H1 (cell line): ENCODE data around the gene FA2H. TPM values are rescaled to one million over a fixed set of nuclear protein-coding genes. Genes with fewer than 3 reads are reported as not detected.
A peak's percentile ranks its signal among the peaks of the same experiment; 100 is the strongest.

Experiments
- CTCF ChIA-PET: fragments of 300-600 bp; sonication (Branson Sonifier 250); formaldehyde crosslinking; loops from one replicate; lab custom pipeline; 2021; ENCODE audit not compliant: partially characterized antibody; lab: Charles Lee
- POLR2A ChIA-PET: fragments of 300-600 bp; sonication (Branson Sonifier 250); formaldehyde crosslinking; loops from one replicate; lab custom pipeline; 2021; ENCODE audit warnings: inconsistent platforms; ENCODE audit not compliant: partially characterized antibody; lab: Charles Lee
- DNase-seq, 2 experiments: peaks; one replicate each; pipeline versions ENCODE4 v3.0.0 to v3.0.0-alpha.2; 2010 to 2022; ENCODE audit warnings: low spot score in 2 of 2, low read depth in 1 of 2, mixed read lengths in 1 of 2
- FAIRE-seq: peaks from 2 replicates; lab custom pipeline; 2011; peaks lifted over from hg19 to GRCh38; lab: Jason Lieb, UNC
- H2AFZ ChIP-seq: 2 replicates; pipeline ENCODE4 v1.8.1; 2012; ENCODE audit warnings: low read length, inconsistent platforms
- H2AK5ac ChIP-seq: 2 replicates; pipeline ENCODE4 v1.6.1; 2013; ENCODE audit warnings: low read depth, low read length
- H2BK120ac ChIP-seq: replicated peaks from 2 replicates; pipeline ENCODE3; 2013; ENCODE audit warnings: low read depth, low read length, inconsistent platforms
- H2BK12ac ChIP-seq: 2 replicates; pipeline ENCODE4 v1.6.1; 2013; ENCODE audit warnings: low read depth, low read length
- H2BK15ac ChIP-seq: 2 replicates; pipeline ENCODE4 v1.6.1; 2013; ENCODE audit warnings: low read length
- H2BK20ac ChIP-seq: 2 replicates; pipeline ENCODE4 v1.6.1; 2013; ENCODE audit warnings: low read length
- H2BK5ac ChIP-seq: 2 replicates; pipeline ENCODE4 v1.6.1; 2013; ENCODE audit warnings: low read depth, low read length
- H3K14ac ChIP-seq: 2 replicates; pipeline ENCODE4 v1.6.1; 2013; ENCODE audit warnings: inconsistent platforms; ENCODE audit not compliant: insufficient read length
- H3K18ac ChIP-seq: 2 replicates; pipeline ENCODE4 v1.6.1; 2013; ENCODE audit warnings: low read length; ENCODE audit errors: extremely low read depth
- H3K23ac ChIP-seq: 2 replicates; pipeline ENCODE4 v1.6.1; 2013; ENCODE audit warnings: inconsistent platforms; ENCODE audit not compliant: insufficient read length
- H3K23me2 ChIP-seq: 2 replicates; pipeline ENCODE4 v1.6.1; 2013; ENCODE audit warnings: low read depth, low read length
- H3K27ac ChIP-seq: 2 replicates; pipeline ENCODE4 v1.6.1; 2011; ENCODE audit warnings: low read depth, low read length, inconsistent platforms
- H3K27me3 ChIP-seq, 4 experiments: replicated peaks in 1 of 4; 1 replicate in 1 of 4; 2 replicates in 3 of 4; pipeline versions ENCODE4 v1.6.1 to v1.8.1; 2011 to 2013; ENCODE audit warnings: low read length in 3 of 4, mild to moderate bottlenecking in 3 of 4, inconsistent platforms in 2 of 4, mixed read lengths in 2 of 4, moderate library complexity in 1 of 4; ENCODE audit not compliant: control insufficient read depth in 3 of 4, insufficient read depth in 3 of 4; ENCODE audit errors: extremely low read depth in 1 of 4
- H3K36me3 ChIP-seq, 4 experiments: 2 replicates each; pipeline versions ENCODE4 v1.6.1 to v1.8.1; 2011 to 2013; ENCODE audit warnings: mild to moderate bottlenecking in 4 of 4, low read length in 3 of 4, moderate library complexity in 2 of 4, control low read depth in 1 of 4, inconsistent platforms in 1 of 4; ENCODE audit not compliant: insufficient read depth in 4 of 4, control insufficient read depth in 2 of 4
- H3K4ac ChIP-seq: replicated peaks from 2 replicates; pipeline ENCODE3; 2013; ENCODE audit warnings: low read length, low read depth, mixed read lengths, inconsistent platforms; ENCODE audit not compliant: insufficient read length
- H3K4me1 ChIP-seq, 4 experiments: replicated peaks in 1 of 4; 1 replicate in 1 of 4; 2 replicates in 3 of 4; pipeline versions ENCODE4 v1.6.1 to v1.8.1; 2011 to 2013; ENCODE audit warnings: low read length in 3 of 4, inconsistent platforms in 2 of 4, mixed read lengths in 1 of 4; ENCODE audit not compliant: insufficient read depth in 4 of 4, control insufficient read depth in 3 of 4
- H3K4me2 ChIP-seq, 2 experiments: 2 replicates each; pipeline versions ENCODE4 v1.6.1 to v1.8.1; 2011 to 2013; ENCODE audit warnings: low read depth in 2 of 2, low read length in 2 of 2, control low read depth in 1 of 2, inconsistent platforms in 1 of 2, mild to moderate bottlenecking in 1 of 2; ENCODE audit not compliant: insufficient read depth in 1 of 2
- H3K4me3 ChIP-seq, 4 experiments: fragments of 200-600, 300-600 bp in 1 of 4; sonication (generic), shearing (Covaris generic), sonication (Bioruptor Twin) in 1 of 4; 2 replicates each; pipeline versions ENCODE4 v1.5.1 to v1.8.1; 2011 to 2016; ENCODE audit warnings: low read length in 4 of 4, low read depth in 3 of 4, control low read depth in 2 of 4, inconsistent platforms in 2 of 4, mild to moderate bottlenecking in 2 of 4, mixed read lengths in 1 of 4, moderate library complexity in 1 of 4; ENCODE audit not compliant: insufficient read depth in 2 of 4; ENCODE audit errors: extremely low read depth in 1 of 4
- H3K56ac ChIP-seq: replicated peaks from 2 replicates; pipeline ENCODE3; 2013; ENCODE audit warnings: low read depth, mild to moderate bottlenecking, mixed read lengths, low read length, inconsistent platforms; ENCODE audit not compliant: insufficient read length
- H3K79me1 ChIP-seq: 2 replicates; pipeline ENCODE4 v1.6.1; 2013; ENCODE audit warnings: low read depth, low read length, control low read depth
- H3K79me2 ChIP-seq, 2 experiments: 2 replicates each; pipeline versions ENCODE4 v1.6.1 to v1.8.1; 2012 to 2013; ENCODE audit warnings: low read length in 2 of 2, mild to moderate bottlenecking in 2 of 2, inconsistent platforms in 1 of 2; ENCODE audit not compliant: insufficient read depth in 2 of 2, control insufficient read depth in 1 of 2
- H3K9ac ChIP-seq, 4 experiments: replicated peaks in 1 of 4; 1 replicate in 1 of 4; 2 replicates in 3 of 4; pipeline versions ENCODE4 v1.6.1 to v1.8.1; 2011 to 2013; ENCODE audit warnings: low read depth in 3 of 4, low read length in 3 of 4, control low read depth in 2 of 4, mild to moderate bottlenecking in 2 of 4, moderate library complexity in 2 of 4, inconsistent platforms in 1 of 4; ENCODE audit errors: extremely low read depth in 1 of 4
- H3K9me3 ChIP-seq, 2 experiments: 2 replicates each; pipeline versions ENCODE4 v1.6.1 to v1.8.1; 2012 to 2013; ENCODE audit warnings: mild to moderate bottlenecking in 2 of 2, moderate library complexity in 2 of 2, control low read depth in 1 of 2, inconsistent platforms in 1 of 2, low read depth in 1 of 2, low read length in 1 of 2, mixed read lengths in 1 of 2; ENCODE audit not compliant: insufficient read depth in 2 of 2
- H4K20me1 ChIP-seq, 2 experiments: replicated peaks in 1 of 2; 2 replicates each; pipeline versions ENCODE3 to v1.8.1; 2011 to 2013; ENCODE audit warnings: inconsistent platforms in 2 of 2, low read length in 2 of 2, mild to moderate bottlenecking in 1 of 2; ENCODE audit not compliant: insufficient read depth in 2 of 2, control insufficient read depth in 1 of 2
- H4K5ac ChIP-seq: 2 replicates; pipeline ENCODE4 v1.6.1; 2013; ENCODE audit warnings: low read length, low read depth, mixed read lengths, inconsistent platforms; ENCODE audit not compliant: insufficient read length
- H4K8ac ChIP-seq: 2 replicates; pipeline ENCODE4 v1.8.0; 2013; ENCODE audit warnings: mild to moderate bottlenecking, moderate library complexity, low read length, inconsistent platforms; ENCODE audit not compliant: insufficient read depth; ENCODE audit errors: extremely low read depth
- H4K91ac ChIP-seq: replicated peaks from 2 replicates; pipeline ENCODE3; 2013; ENCODE audit warnings: low read length, mixed read lengths, inconsistent platforms; ENCODE audit not compliant: insufficient read length
- WGBS, 2 experiments: shearing (Covaris generic) in 1 of 2; methylation state at CpG; one replicate each; pipeline versions ENCODE4 v1.1.6 to v1.1.7; 2013 to 2015; ENCODE audit warnings: low lambda C conversion rate in 2 of 2, mixed read lengths in 2 of 2, inconsistent platforms in 1 of 2, low coverage in 1 of 2, missing lambda C conversion rate in 1 of 2; ENCODE audit not compliant: insufficient replicate concordance in 2 of 2, insufficient coverage in 1 of 2, insufficient read length in 1 of 2; ENCODE audit errors: extremely low coverage in 1 of 2, missing lambda C conversion rate in 1 of 2; 5-methylcytosine and 5-hydroxymethylcytosine counted together
- polyA plus RNA-seq, 7 experiments: library from polyadenylated mRNA; depleted of rRNA in 3 of 7; stranded (reverse) in 5 of 7; unstranded in 2 of 7; fragments of >200 nt in 5 of 7; fragments of 200-250 nt in 2 of 7; gene quantifications; 1 replicate in 5 of 7; 2 replicates in 1 of 7; 4 replicates in 1 of 7; pipeline versions ENCODE4 v1.2.1 to v1.2.3, GENCODE V29; 2011 to 2013; ENCODE audit warnings: missing spikeins in 2 of 7, mixed read lengths in 2 of 7
- total RNA-seq: library from RNA; stranded (reverse); fragmentation: NEBNext Ultra II Directional; extraction: Animal tissue kit (Norgen Biotek cat#: 25700); gene quantifications from 2 replicates; pipeline ENCODE4 v1.2.1, GENCODE V29; 2021

FA2H gene
- total and polyA plus RNA-seq, 2 of the 8 experiments (the other 6 are each of a cell fraction or from before 2014, with no cell fraction given): 2.1 to 2.5 TPM

DNA sequence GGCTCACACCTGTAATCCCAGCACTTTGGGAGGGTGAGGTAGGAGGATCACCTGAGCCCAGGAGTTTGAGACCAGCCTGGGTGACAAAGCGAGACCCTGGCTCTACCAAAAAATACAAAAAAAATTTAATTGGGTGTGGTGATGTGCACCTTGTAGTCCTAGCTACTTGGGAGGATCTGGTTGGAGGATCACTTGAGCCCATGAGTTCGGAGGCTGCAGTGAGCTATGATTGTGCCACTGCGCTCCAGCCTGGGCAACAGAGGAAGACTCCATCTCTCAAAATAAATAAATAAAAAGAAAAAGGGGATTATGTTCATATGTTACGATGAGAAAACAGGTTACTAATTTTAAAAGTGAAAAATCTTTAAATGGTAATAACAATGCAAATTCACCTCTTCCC is 75.0 kb downstream of the FA2H start:
- POLR2A ChIA-PET: interaction anchor here (1.2 to 2.3 kb wide), 5 partner anchors 15 to 165 kb away, joined by 3 to 12 read pairs (median 3); partner anchors contain the start of gene RFWD3

More for the DNA sequence above, 75.0 kb downstream of the FA2H start:
- FAIRE-seq (no peak), DNase-seq (no peak)
- CTCF ChIA-PET: interaction anchor here (0.9 to 4.0 kb wide), 10 partner anchors 9 to 163 kb away, joined by 3 to 22 read pairs (median 5); partner anchors contain the start of genes FA2H and RFWD3
- Histone ChIP-seq H4K91ac (no peak overlapping the region), H3K4me2 (peak overlapping the region in 1 of 2 experiments; percentile 86; a peak in 2 of 4 replicates), H3K79me2 (no peaks in the 10 kb centered on the region), H3K9ac (no peak overlapping the region), H4K20me1 (no peaks in the 10 kb centered on the region), H3K27ac (no peak overlapping the region), H3K23me2 (peaks cover 9% of the 10 kb centered on the region), H3K79me1 (no peaks in the 10 kb centered on the region), H3K4ac (no peak overlapping the region), H2AK5ac (no peak overlapping the region), H2BK15ac (no peak overlapping the region), H4K5ac (no peak overlapping the region), H3K4me3 (peak overlapping the region in 2 of 4 experiments; percentile 34 to 60; a peak in 2 of 8 replicates), H3K14ac (no peak overlapping the region), H3K27me3 (peaks cover 0 to 10% (median 4%) of the 10 kb centered on the region in 4 experiments; a peak in 3 of 7 replicates), H2BK120ac (no peak overlapping the region), H3K9me3 (no peaks in the 10 kb centered on the region), H2BK20ac (no peak overlapping the region), H3K56ac (no peak overlapping the region), H4K8ac (no peak overlapping the region), H2AFZ (no peak overlapping the region), H3K18ac (no peak overlapping the region), H2BK12ac (no peak overlapping the region), H2BK5ac (no peak overlapping the region), H3K36me3 (no peaks in the 10 kb centered on the region), H3K23ac (no peak overlapping the region), H3K4me1 (peaks cover 0 to 3% (median 2%) of the 10 kb centered on the region in 4 experiments; a peak in 4 of 7 replicates)
- whole genome bisulfite sequencing, 2 experiments: 97% methylated on average over 4 of the region's 4 CpGs; no CpG with 5 or more reads in 1 of the 2 experiments
